Testis (tissue), 3 donors: ENCODE measurements around the gene MOSPD3. TPM values are rescaled to one million over a fixed set of nuclear protein-coding genes. Genes with fewer than 3 reads are reported as not detected.
A peak's percentile ranks its signal among the peaks of the same experiment; 100 is the strongest.

Experiments used
- DNase-seq: peaks from one replicate; pipeline ENCODE4 v3.0.0-alpha.2; 2019
- H3K27ac ChIP-seq, 2 donors: fragments of 200-600 bp; sonication (generic); one replicate each; pipeline ENCODE4 v1.5.1; 2019
- H3K27me3 ChIP-seq: fragments of 200-600 bp; sonication (generic); one replicate; pipeline ENCODE4 v1.5.1; 2019
- H3K36me3 ChIP-seq: fragments of 200-600 bp; sonication (generic); one replicate; pipeline ENCODE4 v1.5.1; 2017; ENCODE audit warnings: low read depth; ENCODE audit errors: missing control alignments
- H3K4me1 ChIP-seq: fragments of 200-600 bp; sonication (generic); one replicate; pipeline ENCODE4 v1.5.1; 2019
- H3K4me3 ChIP-seq, 2 donors: fragments of 200-600 bp; sonication (generic); one replicate each; pipeline ENCODE4 v1.5.1; 2017 to 2019
- H3K9me3 ChIP-seq: fragments of 200-600 bp; sonication (generic); one replicate; pipeline ENCODE4 v1.5.1; 2017
- CTCF ChIP-seq, 3 experiments: fragments of 450-650 bp in 2 of 3; fragments of 200-600 bp in 1 of 3; sonication (generic) in 1 of 3; IDR thresholded peaks; one replicate each; pipeline ENCODE4 v1.5.1; 2016 to 2019; ENCODE audit warnings: antibody characterized with exemption in 3 of 3, mild to moderate bottlenecking in 2 of 3, moderate library complexity in 1 of 3
- POLR2A ChIP-seq: fragments of 450-650 bp; IDR thresholded peaks from one replicate; pipeline ENCODE4 v1.6.1; 2017; ENCODE audit warnings: antibody characterized with exemption, mild to moderate bottlenecking, moderate library complexity
- WGBS, 2 donors: methylation state at CpG; one replicate each; pipeline ENCODE4 v1.1.5; 2018; 5-methylcytosine and 5-hydroxymethylcytosine counted together
- intact Hi-C: fragments of 100-400 bp; cut with DNase I; formaldehyde crosslinking; loops from one replicate; pipeline ENCODE4 v1.15.1; 2023; ENCODE audit warnings: low total_unique reads
- polyA plus RNA-seq: library from polyadenylated mRNA; stranded (reverse); fragments of 350-450 nt; fragmentation: Illumina TruSeq; extraction: RNeasy Lipid Tissue Mini Kit (QIAGEN cat#74804); gene quantifications from one replicate; pipeline ENCODE4 v1.2.3, GENCODE V29; 2014; ENCODE audit warnings: low read depth, low replicate concordance; ENCODE audit not compliant: insufficient read depth
- total RNA-seq, 2 donors: library from RNA; depleted of rRNA; stranded (reverse); fragments of >200 nt; gene quantifications; one replicate each; pipeline ENCODE4 v1.2.3, GENCODE V29; 2016

Gene MOSPD3
- total and polyA plus RNA-seq, 3 donors from 2014 or later, result 40.6 to 78.9 (median 62.8) TPM

- TF ChIP-seq CTCF (IDR thresholded peaks at IDR 0.05) (no peak), POLR2A (no peak)
Measured at GRCh38 chr7:100575206-100575631, 37.1 kb upstream of the MOSPD3 start.

DNA sequence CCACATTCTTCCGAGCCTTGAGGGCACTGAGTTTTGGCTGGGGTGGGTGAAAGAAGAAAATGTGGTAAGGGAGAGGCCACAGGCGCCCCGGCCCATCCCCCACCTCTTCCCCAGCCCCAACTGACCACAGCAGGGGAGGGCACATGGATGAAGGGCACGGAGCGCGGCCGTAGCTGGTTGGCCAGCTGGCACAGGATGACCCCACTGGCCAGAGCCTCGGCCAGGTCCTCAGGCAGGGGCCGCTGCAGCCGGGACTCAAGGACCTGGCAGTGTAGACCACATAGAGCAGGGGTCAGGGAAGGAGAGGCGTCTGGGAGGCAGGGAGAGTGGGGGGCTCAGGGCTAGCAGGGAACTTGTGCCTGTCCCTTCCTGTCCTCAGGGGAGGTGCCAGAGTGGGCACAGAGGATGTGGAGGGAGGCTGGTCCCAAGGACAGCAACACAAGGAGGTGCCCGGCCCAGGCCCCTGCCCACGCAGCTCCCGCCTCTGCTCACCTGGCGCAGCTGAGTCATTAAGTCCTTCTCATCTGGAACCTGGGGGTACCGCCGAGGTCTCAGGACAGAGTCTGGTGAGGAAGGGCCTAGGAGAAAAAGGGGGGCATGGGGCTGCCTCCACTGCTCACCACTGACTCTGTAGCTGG, 36.5 kb upstream of the MOSPD3 start:
- Histone ChIP-seq H3K27ac (peak overlapping the region; percentile 44 to 68), H3K4me3 (no peak overlapping the region), H3K36me3 (no peaks in the 10 kb centered on the region), H3K9me3 (no peaks in the 10 kb centered on the region), H3K27me3 (no peaks in the 10 kb centered on the region), H3K4me1 (no peaks in the 10 kb centered on the region)
- WGBS, 2 donors, result 66 to 70% methylated on average over 12 to 17 of the region's 17 CpGs
- no peak for DNase-seq
- TF ChIP-seq POLR2A (no peak), CTCF (IDR thresholded peaks at IDR 0.05) (no peak)
- intact Hi-C loops, result no loop called here

More at GRCh38 chr7:100575206-100575631, 37.1 kb upstream of the MOSPD3 start:
- Histone ChIP-seq H3K9me3 (no peaks in the 10 kb centered on the region), H3K4me3 (no peak overlapping the region), H3K27ac (peak overlapping the region; percentile 49 to 71), H3K27me3 (no peaks in the 10 kb centered on the region), H3K4me1 (peaks cover under 1% of the 10 kb centered on the region), H3K36me3 (no peaks in the 10 kb centered on the region)
- intact Hi-C loops, result no loop called here
- DNase-seq, result peak; percentile 91
- WGBS, 2 donors, result 63 to 76% methylated on average over 14 of the region's 14 CpGs

DNA sequence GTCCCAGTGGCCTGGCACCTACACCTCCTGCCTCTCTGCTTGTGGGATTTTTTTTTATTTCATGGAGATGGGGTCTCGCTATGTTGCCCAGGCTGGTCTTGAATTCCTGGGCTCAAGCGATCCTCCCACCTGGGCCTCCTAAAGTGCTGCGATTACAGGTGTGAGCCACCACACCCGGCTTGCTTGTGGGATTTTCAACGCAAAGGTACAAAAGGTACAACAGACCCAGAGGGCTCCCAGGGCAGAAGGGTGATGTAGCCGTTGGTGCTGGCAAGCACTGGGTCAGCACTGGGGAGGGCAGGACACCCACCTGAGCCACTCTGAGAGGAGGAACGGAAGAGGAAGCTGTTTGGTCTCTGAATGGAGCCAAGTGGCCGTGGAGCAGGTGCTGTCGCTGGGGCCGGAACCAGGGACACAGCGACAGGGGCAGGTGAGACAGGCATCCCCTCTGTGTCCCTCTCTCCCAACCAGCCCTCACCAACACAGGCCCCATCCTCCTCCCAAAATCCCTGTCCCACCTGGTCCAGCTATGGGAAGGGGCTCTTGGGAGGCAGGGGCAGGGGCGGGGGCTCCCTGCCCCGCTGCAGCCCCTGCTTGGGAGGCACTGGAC, 35.9 kb upstream of the MOSPD3 start:
- intact Hi-C loops, result no loop called here
- peak overlapping the region in 1 of 2 donors; percentile 19 for H3K27ac ChIP-seq
- WGBS, 2 donors, result 95 to 97% methylated on average over 11 to 13 of the region's 13 CpGs
- H3K4me1 ChIP-seq, result no peaks in the 10 kb centered on the region
- no peak overlapping the region for H3K4me3 ChIP-seq
- no peaks in the 10 kb centered on the region for H3K36me3 ChIP-seq
- no peaks in the 10 kb centered on the region for H3K27me3 ChIP-seq
- H3K9me3 ChIP-seq, result no peaks in the 10 kb centered on the region
- no peak for DNase-seq
- TF ChIP-seq POLR2A (no peak), CTCF (IDR thresholded peaks at IDR 0.05) (no peak)

GRCh38 chr7:100577103-100577502, 35.2 kb upstream of the MOSPD3 start:
- H3K9me3 ChIP-seq, result no peaks in the 10 kb centered on the region
- no peaks in the 10 kb centered on the region for H3K36me3 ChIP-seq
- TF ChIP-seq POLR2A, result no peak
- WGBS, 2 donors, result 78 to 95% methylated on average over 6 to 21 of the region's 24 CpGs
- no peak for DNase-seq
- no peaks in the 10 kb centered on the region for H3K27me3 ChIP-seq
- H3K27ac ChIP-seq, result no peak overlapping the region
- intact Hi-C loops, result no loop called here
- peaks cover 4% of the 10 kb centered on the region for H3K4me1 ChIP-seq
- no peak overlapping the region for H3K4me3 ChIP-seq

GRCh38 chr7:100577507-100577906, 34.8 kb upstream of the MOSPD3 start:
- TF ChIP-seq CTCF (IDR thresholded peaks at IDR 0.05), result no peak
- TF ChIP-seq POLR2A, result no peak
- H3K27me3 ChIP-seq, result no peaks in the 10 kb centered on the region
- no peak for DNase-seq
- no peak overlapping the region for H3K27ac ChIP-seq
- H3K36me3 ChIP-seq, result no peaks in the 10 kb centered on the region
- no peaks in the 10 kb centered on the region for H3K9me3 ChIP-seq
- WGBS, 2 donors, result 89 to 94% methylated on average over 5 to 14 of the region's 14 CpGs
- no peak overlapping the region for H3K4me3 ChIP-seq
- peaks cover 8% of the 10 kb centered on the region for H3K4me1 ChIP-seq
- intact Hi-C loops, result no loop called here
